ENCODE results near the gene FOXL1.

The FOXL1 gene

DNA sequence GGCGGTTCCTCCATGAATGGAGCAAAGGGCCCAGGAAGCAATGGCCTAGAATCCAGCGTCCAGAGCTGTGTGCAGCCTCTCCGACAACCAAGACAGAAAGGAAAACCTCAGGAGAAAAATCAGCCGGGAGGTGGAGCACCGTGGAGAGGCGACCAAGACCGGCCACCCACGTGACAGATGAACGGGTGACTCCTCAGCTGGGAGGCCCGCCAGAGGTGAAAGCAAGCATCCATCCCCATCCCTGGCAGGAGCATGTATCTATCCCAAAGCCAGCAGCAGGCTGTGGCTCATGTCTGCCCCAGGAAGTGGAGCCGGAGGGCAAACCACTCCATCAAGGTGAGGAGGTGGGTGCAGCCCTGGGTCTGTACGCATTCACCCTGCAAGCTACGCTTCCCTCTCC lies 52.1 kb downstream of the FOXL1 start:
- Histone ChIP-seq H3K9me3 (ENCODE audit: control insufficient read depth, low read length) (no peaks in the 10 kb centered on the region), H3K9ac (ENCODE audit: low read length) (no peak overlapping the region), H3K4me1 (ENCODE audit: control insufficient read depth, insufficient read depth, low read length) (peaks cover 7% of the 10 kb centered on the region), H3K36me3 (ENCODE audit: control insufficient read depth, insufficient read depth, low read length, severe bottlenecking) (no peaks in the 10 kb centered on the region), H3K27me3 (replicated peaks; ENCODE audit: control insufficient read depth, insufficient read depth, low read length) (no peaks in the 10 kb centered on the region), H3K4me3 (ENCODE audit: low read length) (no peak overlapping the region)
- no peak for DNase-seq (ENCODE audit: low read depth)

DNA sequence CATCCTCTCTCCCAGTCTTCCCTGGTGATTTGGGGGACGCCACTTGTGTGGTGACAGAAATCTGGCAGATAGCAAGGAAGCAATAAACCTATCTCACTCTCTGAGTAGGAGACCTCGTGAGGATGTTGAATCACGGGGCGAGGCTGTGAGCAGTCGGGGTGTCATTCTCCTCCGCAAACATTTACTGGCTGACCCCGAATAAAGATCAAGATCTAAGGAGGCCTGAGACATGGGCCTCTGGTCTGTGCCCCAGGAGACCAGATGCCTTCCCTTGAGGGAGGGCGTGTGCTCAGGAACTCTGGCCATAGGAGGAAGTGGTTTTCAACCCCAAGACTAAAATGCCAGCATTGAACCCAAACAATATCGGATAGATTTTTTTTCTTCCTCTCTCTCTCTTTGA lies 53.1 kb downstream of the FOXL1 start:
- Histone ChIP-seq H3K36me3 (ENCODE audit: control insufficient read depth, insufficient read depth, low read length, severe bottlenecking) (no peaks in the 10 kb centered on the region), H3K9me3 (ENCODE audit: control insufficient read depth, low read length) (no peaks in the 10 kb centered on the region), H3K4me1 (ENCODE audit: control insufficient read depth, insufficient read depth, low read length) (peaks cover 11% of the 10 kb centered on the region), H3K9ac (ENCODE audit: low read length) (no peak overlapping the region), H3K27me3 (replicated peaks; ENCODE audit: control insufficient read depth, insufficient read depth, low read length) (no peaks in the 10 kb centered on the region), H3K4me3 (ENCODE audit: low read length) (no peak overlapping the region)
- no peak for DNase-seq (ENCODE audit: low read depth)

All from adipocyte (in vitro differentiated cells).